ENCODE data around the gene BPIFB2. TPM values are rescaled to one million over a fixed set of nuclear protein-coding genes. Genes with fewer than 3 reads are reported as not detected.

The BPIFB2 gene, protein sequence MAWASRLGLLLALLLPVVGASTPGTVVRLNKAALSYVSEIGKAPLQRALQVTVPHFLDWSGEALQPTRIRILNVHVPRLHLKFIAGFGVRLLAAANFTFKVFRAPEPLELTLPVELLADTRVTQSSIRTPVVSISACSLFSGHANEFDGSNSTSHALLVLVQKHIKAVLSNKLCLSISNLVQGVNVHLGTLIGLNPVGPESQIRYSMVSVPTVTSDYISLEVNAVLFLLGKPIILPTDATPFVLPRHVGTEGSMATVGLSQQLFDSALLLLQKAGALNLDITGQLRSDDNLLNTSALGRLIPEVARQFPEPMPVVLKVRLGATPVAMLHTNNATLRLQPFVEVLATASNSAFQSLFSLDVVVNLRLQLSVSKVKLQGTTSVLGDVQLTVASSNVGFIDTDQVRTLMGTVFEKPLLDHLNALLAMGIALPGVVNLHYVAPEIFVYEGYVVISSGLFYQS
- total RNA-seq, result not detected in 2 replicates

DNA sequence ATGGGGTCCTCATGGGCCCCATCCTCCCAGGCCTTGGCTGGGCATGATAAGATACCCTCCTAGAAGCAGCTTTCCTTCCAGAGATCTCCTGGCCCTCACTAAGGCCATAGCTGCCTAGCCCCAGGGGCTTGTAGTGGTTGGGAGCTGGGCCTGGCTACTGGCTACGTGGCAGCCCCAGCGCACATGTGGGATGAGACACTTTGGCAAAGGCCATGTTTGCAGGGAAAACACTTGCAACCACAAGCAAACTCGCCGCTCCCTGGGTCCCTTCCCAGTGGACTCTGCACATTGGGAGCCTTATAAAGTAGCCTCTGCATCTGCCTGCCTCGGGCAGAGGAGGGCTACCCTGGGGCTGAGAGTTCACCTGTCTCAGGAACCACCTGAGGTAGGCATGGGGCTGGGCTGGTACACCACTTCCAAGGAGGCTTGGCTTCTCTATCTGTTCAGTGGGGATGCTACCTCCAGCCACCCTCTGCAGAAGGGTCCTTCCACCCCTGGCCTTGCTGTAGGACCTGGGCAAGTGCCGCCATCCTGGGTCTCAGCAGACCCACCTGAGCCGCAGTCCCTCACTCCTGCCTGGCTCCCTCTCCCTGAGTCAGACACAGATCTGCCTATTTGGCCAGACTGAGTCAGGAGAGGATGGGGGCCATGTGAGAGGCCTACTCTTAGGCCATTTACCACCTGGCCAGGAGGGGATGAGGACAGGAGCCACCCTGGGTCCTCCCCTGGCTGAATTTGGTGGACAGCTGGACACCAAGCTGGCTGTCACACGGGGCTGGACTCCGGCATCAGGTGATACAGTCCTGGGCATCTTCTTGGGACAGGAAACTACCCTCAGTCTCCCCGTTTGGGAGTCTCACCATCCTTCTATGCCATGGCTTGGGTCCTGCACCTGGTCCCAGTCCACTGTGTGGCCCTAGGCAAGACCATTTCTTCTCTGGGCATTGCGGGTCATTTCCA is at the start of gene BPIFB2:
TSS of gene BPIFB2 (plus strand) at position 329 of the 960 bp plus-strand sequence. CDS start 871 bp downstream, outside the sequence.

DNA sequence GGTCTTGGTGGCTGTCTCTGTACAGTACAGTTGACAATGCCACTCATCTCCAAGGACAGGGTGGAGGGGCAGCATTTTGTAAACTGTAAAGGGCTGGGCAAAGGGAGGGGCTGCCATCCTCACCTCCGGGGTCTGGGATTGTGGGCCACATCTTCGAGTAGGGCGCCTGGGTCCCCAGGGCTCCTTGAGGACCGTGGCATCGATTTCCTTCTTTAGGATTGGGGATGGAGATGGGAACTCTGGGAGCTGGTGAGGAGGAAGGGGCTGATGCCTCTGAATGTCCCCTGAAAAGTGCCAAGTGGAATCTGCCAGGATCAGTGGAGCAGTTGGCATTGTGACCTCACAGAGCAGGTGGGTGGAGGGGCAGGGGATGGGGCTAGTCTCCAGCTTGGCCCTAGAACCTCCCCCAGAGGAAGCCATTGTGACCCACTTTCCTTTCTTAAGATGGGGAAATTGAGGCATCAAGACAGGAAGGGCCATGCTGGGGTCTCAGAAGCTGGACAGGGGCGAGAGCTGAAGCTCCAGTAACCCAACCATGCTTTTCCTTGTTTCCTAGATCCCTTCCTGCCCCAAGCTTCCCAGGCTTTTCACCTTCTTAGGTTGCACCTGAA is 3.3 kb upstream of the BPIFB2 start, which contains the start of gene SUN5:
TSS of gene SUN5 (minus strand) at position 293 of the 611 bp plus-strand sequence. CDS start at position 200, 93 bp downstream.

DNA sequence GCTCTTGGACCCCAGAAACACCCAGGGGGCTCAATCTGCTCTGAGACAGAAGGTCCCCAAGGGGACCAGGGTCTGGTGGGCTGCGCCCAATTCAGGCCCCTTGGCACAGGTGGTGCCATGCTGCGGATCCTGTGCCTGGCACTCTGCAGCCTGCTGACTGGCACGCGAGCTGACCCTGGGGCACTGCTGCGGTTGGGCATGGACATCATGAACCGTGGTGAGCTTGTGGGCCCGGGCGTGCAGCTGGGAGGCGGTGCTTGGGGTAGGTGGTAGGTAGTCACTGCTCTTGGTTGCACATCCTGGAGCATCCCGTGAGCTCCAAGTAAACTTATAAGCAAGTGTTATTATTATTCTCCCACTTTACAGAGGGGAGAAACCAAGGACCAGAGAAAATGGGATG is 24.0 kb downstream of the BPIFB2 start, which contains the start of gene BPIFB6:
TSS of gene BPIFB6 (plus strand) at position 118 of the 400 bp plus-strand sequence. CDS start at position 118, 0 bp downstream.

DNA sequence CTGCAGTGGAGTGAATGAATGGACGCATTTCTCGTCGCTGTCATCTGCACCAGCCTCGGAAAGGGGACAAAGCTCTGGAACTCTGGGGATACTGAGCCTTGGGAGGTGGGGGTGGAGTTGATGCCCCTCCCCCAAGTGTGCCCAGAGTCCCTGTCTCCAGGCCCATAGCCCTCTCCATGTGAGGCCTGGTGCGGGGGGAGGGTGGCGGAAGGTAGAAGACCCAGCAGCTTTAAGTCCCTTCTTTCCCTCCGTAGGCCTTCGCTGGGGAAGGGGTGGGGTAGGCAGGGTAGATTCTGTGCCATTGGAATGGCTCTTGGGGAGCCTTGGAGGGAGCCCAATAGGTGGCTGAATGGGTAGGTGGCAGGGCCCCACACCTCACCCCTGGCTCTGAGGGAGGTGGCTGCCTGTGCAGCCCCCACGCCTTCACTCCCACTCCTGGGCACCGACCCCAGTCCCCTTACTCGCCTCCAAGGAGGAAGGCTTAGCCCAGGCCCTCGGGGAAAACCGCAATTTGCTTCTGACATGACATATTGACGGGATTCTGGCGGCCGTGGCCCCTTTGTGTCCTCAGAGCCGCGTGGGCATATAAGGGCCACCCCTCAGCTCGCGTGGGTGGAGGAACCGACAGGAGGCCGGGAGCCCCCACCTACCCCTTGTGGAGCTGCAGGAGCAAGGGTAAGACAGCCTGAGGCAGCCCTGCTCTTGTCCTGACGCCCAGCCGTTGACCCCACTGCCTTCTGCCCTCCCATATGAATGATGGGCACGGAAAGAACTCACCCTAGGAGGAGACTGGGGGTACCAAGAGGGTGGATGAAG is 46.0 kb downstream of the BPIFB2 start, which contains the start of gene BPIFB3:
TSS of gene BPIFB3 (plus strand) at position 613 of the 816 bp plus-strand sequence. CDS start 1,533 bp downstream, outside the sequence.

Other genes starting within 250 kb of the BPIFB2 start
- 1.7 and 3.8 TPM in 2 replicates for gene DNMT3B, start 245.3 kb upstream of the BPIFB2 start, total RNA-seq
- 70.5 and 94.1 TPM in 2 replicates for gene MAPRE1, start 187.8 kb upstream of the BPIFB2 start, total RNA-seq
- 0.44 TPM in 1 of 2 replicates, not detected in the other for gene EFCAB8, start 148.8 kb upstream of the BPIFB2 start, total RNA-seq
- not detected in 2 replicates for gene SUN5, start 3.3 kb upstream of the BPIFB2 start, total RNA-seq
- gene BPIFB6, start 23.9 kb downstream of the BPIFB2 start, total RNA-seq, result not detected in 2 replicates
- not detected in 2 replicates for gene BPIFB3, start 46.2 kb downstream of the BPIFB2 start, total RNA-seq
- gene BPIFB4, start 71.9 kb downstream of the BPIFB2 start, total RNA-seq, result not detected in 2 replicates
- not detected in 2 replicates for gene BPIFA2, start 160.5 kb downstream of the BPIFB2 start, total RNA-seq
- not detected in 2 replicates for gene BPIFA3, start 209.6 kb downstream of the BPIFB2 start, total RNA-seq
- not detected in 2 replicates for gene BPIFA1, start 228.3 kb downstream of the BPIFB2 start, total RNA-seq

All from smooth muscle cell of trachea (primary cell).